GM18499 (cell line): ENCODE measurements around the gene PI4K2A.

Source experiments
- ATAC-seq: cut with Tn5 transposase; IDR thresholded peaks from one replicate; pipeline ENCODE4 v1.9.1; 2021; ENCODE audit warnings: moderate number of reproducible peaks; ENCODE audit not compliant: insufficient read depth, unreplicated experiment

PI4K2A gene

GRCh38 chr10:97701438-97702069 lies 61.1 kb downstream of the PI4K2A start:
- ATAC-seq: no peak

GRCh38 chr10:97703398-97704067 lies 63.1 kb downstream of the PI4K2A start:
- no peak for ATAC-seq

GRCh38 chr10:97704341-97704740 lies 63.9 kb downstream of the PI4K2A start:
- ATAC-seq: no peak

GRCh38 chr10:97705006-97705670 lies 64.7 kb downstream of the PI4K2A start:
- no peak for ATAC-seq

- ATAC-seq: no peak
Measured at GRCh38 chr10:97707134-97707861, 66.8 kb downstream of the PI4K2A start.

GRCh38 chr10:97708167-97708566 lies 67.7 kb downstream of the PI4K2A start:
- ATAC-seq: no peak

- ATAC-seq: no peak
Measured at GRCh38 chr10:97708976-97709946, 68.8 kb downstream of the PI4K2A start.

- no peak for ATAC-seq
Measured at GRCh38 chr10:97711640-97712572, 71.4 kb downstream of the PI4K2A start.

- ATAC-seq: no peak
Measured at GRCh38 chr10:97713339-97713825, 72.9 kb downstream of the PI4K2A start, which contains the start of gene MARVELD1. Gene MARVELD1, plus strand, starts transcription at chr10:97713730. Its CDS starts 147 bp downstream, at chr10:97713877.

- ATAC-seq: no peak
Measured at GRCh38 chr10:97713826-97714400, 73.4 kb downstream of the PI4K2A start.

- no peak for ATAC-seq
Measured at GRCh38 chr10:97714401-97715258, 74.2 kb downstream of the PI4K2A start.

GRCh38 chr10:97715259-97715874 lies 74.9 kb downstream of the PI4K2A start:
- no peak for ATAC-seq

- ATAC-seq: no peak
Measured at GRCh38 chr10:97717627-97718026, 77.2 kb downstream of the PI4K2A start.

GRCh38 chr10:97718178-97718577 lies 77.7 kb downstream of the PI4K2A start:
- ATAC-seq: no peak

- no peak for ATAC-seq
Measured at GRCh38 chr10:97718659-97719142, 78.2 kb downstream of the PI4K2A start.

GRCh38 chr10:97719602-97720001 lies 79.1 kb downstream of the PI4K2A start:
- ATAC-seq: no peak
